Measurements from ENCODE around the gene C22orf42.
"Not testable (repeated sequence)": the region's sequence is repeated elsewhere in the genome, so short reads cannot be mapped to it uniquely, and the experiment has no call there.

Gene C22orf42

GRCh38 chr22:32158712-32159533, at the start of gene C22orf42:
TSS of gene C22orf42 (minus strand) at chr22:32159303. CDS start at chr22:32159215, 88 bp downstream.
- DNase-seq (ENCODE audit: low read depth in 2 of 3, low spot score in 2 of 3), result no peak

GRCh38 chr22:32208681-32209080, 49.6 kb upstream of the C22orf42 start:
- DNase-seq (ENCODE audit: low read depth in 2 of 3, low spot score in 2 of 3), result no peak

GRCh38 chr22:32207971-32208480, 48.9 kb upstream of the C22orf42 start:
- DNase-seq (ENCODE audit: low read depth in 2 of 3, low spot score in 2 of 3), result no peak

GRCh38 chr22:32206774-32207758, 48.0 kb upstream of the C22orf42 start:
- no peak for DNase-seq (ENCODE audit: low read depth in 2 of 3, low spot score in 2 of 3)

DNA sequence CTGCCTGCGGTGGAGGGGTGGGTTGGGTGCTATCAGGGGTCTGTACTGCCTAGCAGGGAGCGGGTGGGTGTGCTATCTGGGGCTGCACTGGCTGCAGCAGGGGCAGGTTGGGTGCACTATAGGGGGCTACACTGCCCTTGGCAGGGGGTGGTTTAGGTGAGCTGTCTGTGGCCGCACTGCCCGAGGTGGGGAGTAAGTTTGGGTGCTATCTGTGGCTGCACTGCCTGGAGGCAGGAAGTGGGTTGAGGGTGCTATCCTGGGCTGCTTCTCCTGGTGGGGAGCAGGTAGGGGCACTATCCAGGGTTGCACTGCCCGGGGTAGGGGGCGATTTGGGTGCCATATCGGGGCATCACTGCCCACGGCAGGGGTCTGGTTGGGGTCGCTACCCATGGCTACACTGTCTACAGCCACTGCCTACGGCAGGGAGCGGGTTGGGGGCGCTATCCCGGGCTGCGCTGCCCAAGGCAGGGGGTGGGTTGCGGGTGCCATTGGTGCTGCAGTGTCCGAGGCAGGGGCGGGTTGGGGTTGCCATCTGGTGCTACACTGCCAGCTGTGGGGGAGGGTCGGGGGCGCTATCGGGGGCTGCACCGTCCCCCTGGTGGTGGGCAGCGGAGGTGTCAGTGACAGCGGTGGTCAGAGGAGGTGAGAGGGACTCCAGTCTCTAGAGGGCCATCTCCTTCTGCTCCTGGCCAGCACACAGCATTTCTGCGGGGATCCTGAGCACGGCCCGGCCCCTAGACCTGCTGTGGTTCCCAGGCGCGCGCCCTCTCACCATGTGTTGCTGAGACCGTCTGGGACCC, 47.1 kb upstream of the C22orf42 start:
- no peak for DNase-seq (ENCODE audit: low read depth in 2 of 3, low spot score in 2 of 3)

GRCh38 chr22:32204856-32205722, 46.0 kb upstream of the C22orf42 start, which contains the start of gene RFPL2:
TSS of gene RFPL2 (minus strand) at chr22:32205073. CDS start at chr22:32202451, 2,622 bp downstream.
- DNase-seq (ENCODE audit: low read depth in 2 of 3, low spot score in 2 of 3), result no peak

DNA sequence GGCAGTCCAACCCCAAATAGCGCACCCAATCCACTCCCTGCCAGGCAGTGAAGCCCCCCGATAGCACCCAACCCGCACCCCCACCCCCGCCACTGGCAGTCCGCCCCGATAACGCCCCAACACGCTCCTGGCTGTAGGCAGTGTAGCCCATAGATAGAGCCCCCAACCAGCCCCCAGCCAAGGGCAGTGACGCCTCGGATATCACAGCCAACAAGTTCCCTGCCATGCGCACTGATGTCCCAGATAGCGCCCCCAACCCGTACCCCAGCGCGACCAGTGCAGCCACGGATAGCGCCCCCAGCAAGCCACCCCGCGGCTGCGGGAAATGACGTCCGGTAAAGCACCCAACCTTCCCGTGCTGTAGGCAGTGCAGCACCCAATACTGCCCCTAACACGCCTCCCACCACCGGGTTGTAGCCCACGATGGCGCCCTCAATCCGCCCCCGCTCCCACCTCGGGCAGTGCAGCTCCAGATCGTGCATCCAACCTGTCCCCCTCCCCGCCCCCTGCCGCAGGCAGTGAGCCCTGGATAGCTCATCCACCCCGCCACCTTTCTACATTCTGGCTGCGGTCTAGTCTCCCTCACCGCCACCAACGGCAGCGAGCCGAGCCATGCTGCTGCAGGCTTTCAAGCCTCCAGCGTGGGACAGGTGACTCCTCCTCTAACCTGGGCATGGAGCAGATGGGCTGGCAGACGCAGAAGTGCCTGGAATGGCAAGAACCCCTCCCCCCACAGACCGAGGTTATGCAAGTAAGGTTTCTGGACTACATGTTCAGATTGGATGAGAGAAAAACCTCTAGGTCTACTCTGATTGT, 45.1 kb upstream of the C22orf42 start:
- DNase-seq (ENCODE audit: low read depth in 2 of 3, low spot score in 2 of 3), result no peak

DNA sequence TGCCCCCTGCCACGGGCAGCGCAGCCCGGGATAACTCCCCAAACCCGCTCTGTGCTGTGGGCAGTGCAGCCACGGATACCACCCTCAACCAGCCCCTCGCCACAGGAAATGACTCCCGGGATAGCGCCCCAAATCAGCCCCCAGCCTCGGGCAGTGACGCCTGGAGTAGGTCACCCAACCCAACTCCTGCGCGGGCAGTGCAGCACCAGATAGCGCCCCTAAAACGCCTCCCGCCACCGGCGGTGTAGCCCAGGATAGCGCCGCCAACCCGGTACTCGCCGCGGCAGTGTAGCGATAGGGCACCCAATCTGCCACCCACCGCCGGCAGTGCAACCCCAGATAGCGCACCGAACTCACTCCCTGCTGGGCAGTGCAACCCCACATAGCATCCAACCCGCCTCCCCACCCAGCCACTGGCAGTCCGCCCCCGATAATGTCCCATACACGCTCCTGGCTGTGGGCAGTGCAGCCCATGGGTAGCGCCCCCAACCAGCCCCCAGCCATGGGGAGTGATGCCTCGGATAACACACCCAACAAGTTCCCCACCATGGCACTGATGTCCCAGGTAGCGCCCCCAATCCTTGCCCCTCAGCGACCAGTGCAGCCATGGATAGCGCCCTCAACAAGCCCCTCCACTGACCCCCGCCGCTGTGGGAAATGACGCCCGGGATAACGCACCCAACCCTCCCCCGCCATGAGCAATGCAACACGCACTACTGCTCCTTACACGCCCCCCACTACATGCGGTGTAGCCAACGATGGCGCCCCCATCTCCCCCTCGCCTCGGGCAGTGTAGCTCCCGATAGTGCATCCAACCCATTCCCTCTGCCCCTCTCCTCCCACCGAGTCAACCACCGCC, 44.3 kb upstream of the C22orf42 start:
- DNase-seq (ENCODE audit: low read depth in 2 of 3, low spot score in 2 of 3), result no peak

- no peak for DNase-seq (ENCODE audit: low read depth in 2 of 3, low spot score in 2 of 3)
Observed at GRCh38 chr22:32202539-32203180, 43.6 kb upstream of the C22orf42 start.

- DNase-seq (ENCODE audit: low read depth in 2 of 3, low spot score in 2 of 3), result no peak
Observed at GRCh38 chr22:32202161-32202538, 43.0 kb upstream of the C22orf42 start.

- no peak for DNase-seq (ENCODE audit: low read depth in 2 of 3, low spot score in 2 of 3)
Observed at GRCh38 chr22:32200752-32201151, 41.6 kb upstream of the C22orf42 start.

GRCh38 chr22:32199961-32200360, 40.9 kb upstream of the C22orf42 start:
- DNase-seq (ENCODE audit: low read depth in 2 of 3, low spot score in 2 of 3), result no peak

DNA sequence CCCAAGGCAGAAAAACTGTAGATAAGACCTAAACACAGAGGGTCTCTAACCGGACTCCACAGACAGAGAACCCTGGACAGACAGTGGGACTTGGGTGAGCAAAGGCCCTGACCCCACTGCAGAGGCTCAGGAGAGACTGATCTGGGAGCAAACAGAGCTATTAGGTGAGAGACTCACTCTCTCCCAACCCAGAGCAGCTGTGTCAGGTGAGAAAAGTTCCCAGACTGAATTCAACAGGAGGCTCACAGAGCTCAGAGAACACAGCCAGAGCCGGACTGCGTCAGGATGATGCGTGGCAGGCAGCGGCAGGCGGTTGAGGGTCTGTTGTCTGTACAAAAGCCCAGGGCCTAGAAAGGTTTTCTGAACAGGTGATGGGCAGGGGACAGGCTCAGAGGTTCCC, 40.2 kb upstream of the C22orf42 start:
- no peak for DNase-seq (ENCODE audit: low read depth in 2 of 3, low spot score in 2 of 3)

DNA sequence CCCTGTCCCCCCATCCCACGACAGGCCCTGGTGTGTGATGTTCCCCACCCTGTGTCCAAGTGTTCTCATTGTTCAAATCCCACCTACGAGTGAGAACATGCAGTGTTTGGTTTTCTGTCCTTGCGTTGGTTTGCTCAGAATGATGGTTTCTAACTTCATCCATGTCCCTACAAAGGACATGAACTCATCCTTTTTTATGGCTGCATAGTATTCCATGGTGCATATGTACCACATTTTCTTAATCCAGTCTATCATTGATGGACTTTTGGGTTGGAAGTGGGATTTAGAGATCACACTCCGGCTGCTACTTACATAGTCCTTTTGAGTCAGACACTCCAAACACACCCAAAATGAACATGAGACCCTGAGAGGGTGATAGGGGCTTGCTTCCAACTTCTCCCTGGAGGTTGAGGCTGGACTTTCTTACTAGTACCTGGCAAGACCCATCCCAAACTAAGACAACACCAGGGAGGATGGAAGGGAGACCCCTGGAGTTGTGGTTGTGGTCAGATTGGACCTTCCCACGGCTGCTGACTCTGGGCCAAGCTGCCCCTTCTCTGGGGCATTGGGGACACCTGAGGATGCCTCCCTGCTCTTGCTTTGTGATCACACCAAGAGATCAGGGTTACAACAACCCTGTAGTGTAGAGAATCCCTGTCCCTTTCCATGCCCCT, 38.6 kb upstream of the C22orf42 start:
- not testable (repeated sequence) for DNase-seq (ENCODE audit: low read depth in 2 of 3, low spot score in 2 of 3)

GRCh38 chr22:32195900-32196299, 36.8 kb upstream of the C22orf42 start:
- not testable (repeated sequence) for DNase-seq (ENCODE audit: low read depth in 2 of 3, low spot score in 2 of 3)

DNA sequence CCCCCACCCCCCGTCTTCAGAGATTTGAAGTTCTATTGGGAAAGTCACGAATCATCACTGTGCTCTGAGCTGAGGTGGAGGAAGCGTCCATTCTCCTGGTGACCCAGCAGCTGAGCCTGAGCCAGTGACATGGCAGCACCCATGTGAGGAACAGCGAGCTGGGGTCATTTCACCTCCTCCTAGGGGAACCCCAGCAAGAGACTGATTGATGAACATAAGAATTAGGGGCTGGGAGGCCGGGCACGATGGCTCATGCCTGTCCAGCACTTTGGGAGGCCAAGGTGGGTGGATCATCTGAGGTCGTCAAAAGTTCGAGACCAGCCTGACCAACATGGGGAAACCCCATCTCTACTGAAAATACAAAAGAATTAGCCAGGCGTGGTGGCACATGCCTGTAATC, 34.2 kb upstream of the C22orf42 start:
- not testable (repeated sequence) for DNase-seq (ENCODE audit: low read depth in 2 of 3, low spot score in 2 of 3)

GRCh38 chr22:32191021-32191420, 31.9 kb upstream of the C22orf42 start:
- DNase-seq (ENCODE audit: low read depth in 2 of 3, low spot score in 2 of 3), result not testable (repeated sequence)
